Activated CD4-positive, alpha-beta T cell treated with anti-CD3 and anti-CD28 coated beads for 4 hours (primary cell): Measurements from ENCODE around the gene CCDC12.
"Not testable (repeated sequence)": the region's sequence is repeated elsewhere in the genome, so short reads cannot be mapped to it uniquely, and the experiment has no call there.

ENCODE experiments used
- DNase-seq, 2 donors: peaks; one replicate each; pipeline ENCODE4 v3.0.0-alpha.2; 2020

CCDC12 gene

GRCh38 chr3:46978985-46979944, 2.7 kb upstream of the CCDC12 start, which contains the start of gene NBEAL2:
TSS of gene NBEAL2 (plus strand) at chr3:46979666. CDS start at chr3:46979862, 196 bp downstream.
- DNase-seq = peak; percentile 94 to 96

GRCh38 chr3:46978381-46978780, 1.8 kb upstream of the CCDC12 start:
- DNase-seq = no peak

GRCh38 chr3:46977811-46978195, 1.3 kb upstream of the CCDC12 start:
- DNase-seq = no peak

GRCh38 chr3:46974421-46975171, 1.9 kb downstream of the CCDC12 start:
- no peak for DNase-seq

- DNase-seq = no peak
These were observed 4.1 kb downstream of the CCDC12 start for GRCh38 chr3:46972396-46972795.

DNA sequence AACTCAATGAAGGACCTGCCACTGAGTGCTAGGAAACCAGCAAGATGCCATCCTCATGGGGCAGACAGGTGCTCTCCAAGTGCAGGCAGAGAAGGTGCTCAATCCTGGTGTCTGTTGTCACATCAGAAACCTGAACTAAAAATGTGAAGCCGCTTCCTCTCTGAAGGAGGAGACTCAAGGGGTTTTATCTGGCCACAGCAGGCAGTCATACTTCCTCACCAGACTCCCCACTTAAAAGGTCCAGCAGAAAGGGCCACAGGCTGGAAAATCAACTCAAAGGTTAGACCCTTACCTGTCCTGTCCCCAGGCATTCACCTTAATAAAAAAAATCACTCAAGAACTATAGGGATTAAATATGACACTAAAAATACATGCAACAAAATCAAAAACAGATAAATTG, 4.8 kb downstream of the CCDC12 start:
- DNase-seq = no peak

GRCh38 chr3:46971151-46971550, 5.4 kb downstream of the CCDC12 start:
- DNase-seq = no peak

DNA sequence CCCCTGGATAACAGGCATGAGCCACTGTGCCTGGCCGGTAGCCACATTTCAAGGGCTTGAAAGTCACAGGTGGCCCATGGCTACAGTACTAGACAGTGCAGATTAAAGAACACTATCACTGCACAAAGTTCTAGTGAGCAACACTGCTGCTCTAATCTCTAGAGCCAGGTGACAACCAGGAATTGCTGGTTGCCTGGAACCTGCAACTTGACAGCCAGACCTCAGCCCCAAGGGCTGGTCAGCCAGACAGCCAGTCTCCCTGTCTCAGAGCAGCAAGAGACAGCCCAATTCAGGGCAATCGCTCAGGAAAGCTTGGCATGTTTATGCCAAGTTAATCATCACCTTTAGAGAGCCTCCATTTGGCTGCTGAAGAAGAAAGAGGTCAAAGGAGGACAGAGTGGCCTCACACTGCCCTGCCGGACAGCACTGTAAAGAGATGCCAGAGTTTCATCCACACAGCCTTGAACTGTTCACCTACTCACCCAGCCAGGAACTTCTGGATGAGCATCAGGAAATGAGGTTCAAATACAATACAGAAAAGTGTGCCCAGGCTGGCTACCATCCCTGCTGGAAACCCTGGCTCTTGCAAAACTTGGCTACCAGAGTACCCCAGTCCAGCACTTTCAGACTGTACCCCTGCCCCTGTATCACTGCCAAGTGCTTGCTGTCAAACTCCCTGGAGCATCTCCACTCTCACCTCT, 6.0 kb downstream of the CCDC12 start:
- no peak for DNase-seq

DNA sequence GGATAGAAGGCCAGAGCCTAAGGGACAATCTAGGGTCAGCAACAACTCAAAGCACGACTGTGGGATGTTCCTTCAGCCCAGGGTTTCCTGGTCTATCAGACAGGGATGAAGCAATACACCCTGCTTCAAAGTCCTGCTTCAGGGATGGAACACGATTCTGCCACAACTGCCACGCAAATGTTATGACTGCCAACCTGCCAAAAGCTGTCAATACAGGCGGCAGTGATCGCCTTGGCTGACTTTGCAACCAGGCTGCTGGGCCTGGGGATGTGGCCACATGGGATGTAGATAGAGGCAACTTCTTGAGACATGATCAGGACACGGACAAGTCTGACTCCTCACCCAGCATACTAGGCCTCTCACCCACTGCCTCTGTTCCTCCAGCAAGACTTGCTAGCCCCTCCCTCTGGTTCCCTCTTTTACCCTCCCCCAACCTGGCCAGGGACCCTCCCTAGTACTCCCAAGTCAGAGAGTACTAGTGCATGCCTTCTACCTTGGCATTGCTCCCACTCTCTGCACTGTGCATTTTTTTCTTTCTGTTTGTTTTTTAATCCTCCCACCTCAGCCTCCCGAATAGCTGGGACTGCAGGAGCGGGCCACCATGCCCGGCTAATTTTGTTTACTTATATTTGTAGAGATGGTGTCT, 7.6 kb downstream of the CCDC12 start:
- no peak for DNase-seq

GRCh38 chr3:46966811-46967210, 9.7 kb downstream of the CCDC12 start:
- DNase-seq = no peak

GRCh38 chr3:46965151-46965550, 11.4 kb downstream of the CCDC12 start:
- DNase-seq = no peak

DNA sequence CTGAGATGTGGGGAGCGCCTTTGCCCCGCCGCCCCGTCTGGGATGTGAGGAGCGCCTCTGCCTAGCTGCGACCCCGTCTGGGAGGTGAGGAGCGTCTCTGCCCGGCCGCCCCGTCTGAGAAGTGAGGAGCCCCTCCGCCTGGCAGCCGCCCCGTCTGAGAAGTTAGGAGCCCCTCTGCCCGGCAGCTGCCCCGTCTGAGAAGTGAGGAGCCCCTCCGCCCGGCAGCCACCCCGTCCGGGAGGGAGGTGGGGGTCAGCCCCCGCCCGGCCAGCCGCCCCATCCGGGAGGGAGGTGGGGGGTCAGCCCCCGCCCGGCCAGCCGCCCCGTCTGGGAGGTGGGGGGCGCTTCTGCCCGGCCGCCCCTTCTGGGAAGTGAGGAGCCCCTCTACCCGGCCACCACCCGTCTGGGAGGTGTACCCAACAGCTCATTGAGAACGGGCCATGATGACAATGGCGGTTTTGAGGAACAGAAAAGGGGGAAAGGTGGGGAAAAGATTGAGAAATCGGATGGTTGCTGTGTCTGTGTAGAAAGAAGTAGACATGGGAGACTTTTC, 12.4 kb downstream of the CCDC12 start:
- not testable (repeated sequence) for DNase-seq

DNA sequence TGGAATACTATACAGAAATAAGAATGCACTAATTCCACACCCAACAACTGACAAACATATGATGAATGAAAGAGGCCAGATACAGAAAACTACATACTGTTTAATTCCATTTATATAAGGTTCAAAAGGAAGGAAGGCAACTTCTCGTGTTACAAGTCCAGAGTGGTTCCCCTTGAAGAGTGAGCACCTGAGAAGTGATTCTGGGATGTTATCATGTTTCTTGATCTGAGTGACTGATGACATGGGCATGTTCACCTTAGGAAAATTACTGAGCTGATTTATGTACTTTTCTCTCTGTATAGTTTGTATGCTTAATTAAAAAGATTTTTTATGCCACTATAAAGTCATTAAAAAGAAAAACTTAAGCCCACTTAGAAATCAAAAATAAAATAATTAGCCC, 13.6 kb downstream of the CCDC12 start:
- no peak for DNase-seq

- no peak for DNase-seq
These were observed 14.1 kb downstream of the CCDC12 start for GRCh38 chr3:46962427-46962826.

GRCh38 chr3:46960835-46961234, 15.7 kb downstream of the CCDC12 start:
- no peak for DNase-seq

GRCh38 chr3:46960081-46960701, 16.4 kb downstream of the CCDC12 start:
- DNase-seq = no peak

DNA sequence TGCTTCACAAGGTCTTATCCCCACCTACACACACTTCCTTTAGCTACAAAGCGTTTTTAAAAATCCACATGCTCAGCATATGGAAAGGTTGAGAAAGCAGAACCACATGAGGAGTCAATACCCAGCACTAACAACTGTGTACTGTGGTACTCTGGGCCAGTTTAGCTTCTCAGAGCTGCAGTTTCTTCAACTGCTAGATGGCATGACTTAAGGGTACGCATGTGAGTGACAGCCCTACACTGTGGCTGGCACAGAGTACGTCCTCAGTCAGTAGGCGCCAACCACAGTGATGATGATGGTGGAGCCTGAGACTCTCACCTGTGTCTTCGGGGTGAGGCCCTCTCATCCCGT, 17.4 kb downstream of the CCDC12 start:
- DNase-seq = peak; percentile 51

- DNase-seq = no peak
These were observed 17.9 kb downstream of the CCDC12 start for GRCh38 chr3:46958467-46959160.

GRCh38 chr3:46957092-46957820, 19.3 kb downstream of the CCDC12 start:
- DNase-seq = no peak

DNA sequence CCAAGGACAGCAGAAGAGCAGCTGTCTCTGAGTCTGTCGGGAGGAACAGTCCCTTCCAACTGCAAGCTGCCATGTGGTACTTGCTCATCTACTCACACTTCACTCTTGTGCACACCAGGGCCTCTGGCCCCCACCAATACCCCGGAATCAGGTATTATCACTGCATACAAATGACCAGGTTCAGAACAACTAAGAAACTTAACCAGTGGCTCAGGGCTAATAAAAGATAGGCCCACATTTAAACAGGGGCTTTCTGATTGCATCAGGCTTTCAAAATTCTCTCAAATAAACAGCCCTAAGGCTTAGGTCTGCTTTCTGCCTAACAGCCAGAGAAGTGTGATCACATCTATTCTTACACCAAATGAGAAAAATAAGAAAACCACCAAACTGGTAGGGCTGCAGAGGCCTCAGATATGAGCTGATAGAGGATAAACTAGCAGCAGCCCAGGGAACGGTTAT, 20.7 kb downstream of the CCDC12 start:
- no peak for DNase-seq

DNA sequence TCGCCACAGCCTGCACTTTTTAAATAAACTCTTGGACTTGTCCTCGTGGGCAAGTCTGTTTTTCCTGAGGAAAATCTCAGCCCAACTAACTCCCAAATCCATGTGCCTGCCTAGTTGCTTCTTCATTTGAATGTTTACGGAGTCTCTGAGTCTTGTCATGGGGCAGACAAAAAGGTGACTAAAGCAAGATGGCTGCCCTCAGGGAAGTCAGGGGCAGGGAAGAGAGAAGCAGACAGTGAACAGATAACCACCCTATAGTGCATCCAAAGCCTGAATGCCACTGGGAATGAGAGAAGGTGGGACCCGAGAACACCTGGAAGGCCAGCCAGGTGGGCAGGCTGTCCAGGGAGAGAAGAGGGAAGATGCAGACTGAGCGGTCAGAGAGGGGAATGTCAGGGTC, 21.4 kb downstream of the CCDC12 start:
- no peak for DNase-seq
